Fibroblast of skin of back (primary cell): ENCODE results near the gene PCCA.
"Not testable (repeated sequence)": the region's sequence is repeated elsewhere in the genome, so short reads cannot be mapped to it uniquely, and the experiment has no call there.

Source experiments
- DNase-seq: peaks from one replicate; pipeline ENCODE4 v3.0.0-alpha.2; 2013

Gene PCCA

GRCh38 chr13:100197591-100198365 lies 108.9 kb downstream of the PCCA start:
- no peak for DNase-seq

GRCh38 chr13:100203696-100204367 lies 114.9 kb downstream of the PCCA start:
- peak; percentile 84 for DNase-seq

- DNase-seq = no peak
Observed at GRCh38 chr13:100208002-100208401, 119.1 kb downstream of the PCCA start.

GRCh38 chr13:100208626-100209025 lies 119.7 kb downstream of the PCCA start:
- no peak for DNase-seq

GRCh38 chr13:100209857-100210825 lies 121.2 kb downstream of the PCCA start:
- peak; percentile 89 for DNase-seq

GRCh38 chr13:100211016-100211710 lies 122.3 kb downstream of the PCCA start:
- peak; percentile 61 for DNase-seq

- DNase-seq = no peak
Observed at GRCh38 chr13:100212904-100213553, 124.1 kb downstream of the PCCA start.

GRCh38 chr13:100213576-100213975 lies 124.7 kb downstream of the PCCA start:
- DNase-seq = no peak

GRCh38 chr13:100214886-100215285 lies 126.0 kb downstream of the PCCA start:
- DNase-seq = peak; percentile 97

- DNase-seq = no peak
Observed at GRCh38 chr13:100221166-100221565, 132.3 kb downstream of the PCCA start.

GRCh38 chr13:100223966-100224530 lies 135.2 kb downstream of the PCCA start:
- not testable (repeated sequence) for DNase-seq

GRCh38 chr13:100229603-100230002 lies 140.7 kb downstream of the PCCA start:
- DNase-seq = no peak

GRCh38 chr13:100230769-100231149 lies 141.9 kb downstream of the PCCA start:
- DNase-seq = no peak

GRCh38 chr13:100231176-100231575 lies 142.3 kb downstream of the PCCA start:
- DNase-seq = no peak

- no peak for DNase-seq
Observed at GRCh38 chr13:100234006-100234405, 145.1 kb downstream of the PCCA start.

GRCh38 chr13:100234524-100235136 lies 145.7 kb downstream of the PCCA start:
- DNase-seq = no peak

GRCh38 chr13:100235311-100235901 lies 146.5 kb downstream of the PCCA start:
- DNase-seq = peak; percentile 61

GRCh38 chr13:100240109-100240779 lies 151.4 kb downstream of the PCCA start:
- DNase-seq = no peak

- no peak for DNase-seq
Observed at GRCh38 chr13:100244431-100244830, 155.5 kb downstream of the PCCA start.

GRCh38 chr13:100245104-100245503 lies 156.2 kb downstream of the PCCA start:
- DNase-seq = no peak
